Left ventricle myocardium inferior (tissue), 1 donor: ENCODE results near the gene PHF12. TPM values are rescaled to one million over a fixed set of nuclear protein-coding genes. Genes with fewer than 3 reads are reported as not detected.
"Not testable (repeated sequence)": the region's sequence is repeated elsewhere in the genome, so short reads cannot be mapped to it uniquely, and the experiment has no call there.

Experiments used
- DNase-seq: peaks from one replicate; pipeline ENCODE4 v3.0.0-alpha.2; 2020
- H3K27ac ChIP-seq: fragments of 200-600 bp; replicated peaks from 2 replicates; pipeline ENCODE4 v1.8.0; 2021
- H3K27me3 ChIP-seq: fragments of 200-600 bp; 2 replicates; pipeline ENCODE4 v1.8.0; 2021; ENCODE audit warnings: low read depth
- H3K36me3 ChIP-seq: fragments of 200-600 bp; 2 replicates; pipeline ENCODE4 v1.8.0; 2021
- H3K4me1 ChIP-seq: fragments of 200-600 bp; 2 replicates; pipeline ENCODE4 v1.8.0; 2021
- H3K4me3 ChIP-seq: fragments of 200-600 bp; 2 replicates; pipeline ENCODE4 v1.8.0; 2021; ENCODE audit warnings: mild to moderate bottlenecking, moderate library complexity
- H3K9me3 ChIP-seq: fragments of 200-600 bp; replicated peaks from 2 replicates; pipeline ENCODE4 v1.8.0; 2021
- CTCF ChIP-seq: fragments of 200-600 bp; IDR thresholded peaks from 2 replicates; pipeline ENCODE4 v1.8.0; 2021; ENCODE audit warnings: antibody characterized with exemption, mild to moderate bottlenecking, borderline replicate concordance
- intact Hi-C: fragments of 100-400 bp; cut with micrococcal nuclease; formaldehyde crosslinking; loops from one replicate; pipeline ENCODE4 v1.11.0; 2022
- total RNA-seq: library from RNA; stranded (reverse); fragmentation: NEBNext Ultra II Directional; extraction: Animal tissue kit (Norgen Biotek cat#: 25700); gene quantifications from one replicate; pipeline ENCODE4 v1.2.1, GENCODE V29; 2021
- donor health status: DM: no; HTN: yes; CAD: no; lungs with severe emphysema.

The PHF12 gene
- total RNA-seq, 1 donor from 2014 or later: 17.2 TPM

- intact Hi-C loops: no loop called here
- Histone ChIP-seq H3K9me3 (no peaks in the 10 kb centered on the region), H3K4me1 (peaks cover 95% of the 10 kb centered on the region), H3K36me3 (no peaks in the 10 kb centered on the region), H3K27ac (peak overlapping the region; percentile 67), H3K27me3 (no peaks in the 10 kb centered on the region), H3K4me3 (no peak overlapping the region)
- no peak for TF ChIP-seq CTCF
- no peak for DNase-seq
Measured at GRCh38 chr17:28940142-28940541, 11.2 kb downstream of the PHF12 start.

- DNase-seq: no peak
- no peaks in the 10 kb centered on the region for H3K27me3 ChIP-seq
- peak overlapping the region; percentile 67 for H3K27ac ChIP-seq
- H3K9me3 ChIP-seq: no peaks in the 10 kb centered on the region
- H3K4me1 ChIP-seq: peaks cover 85% of the 10 kb centered on the region
- no peak for TF ChIP-seq CTCF
- intact Hi-C loops: no loop called here
- H3K4me3 ChIP-seq: no peak overlapping the region
- no peaks in the 10 kb centered on the region for H3K36me3 ChIP-seq
Measured at GRCh38 chr17:28938552-28938951, 12.8 kb downstream of the PHF12 start.

- Histone ChIP-seq H3K27ac (peak overlapping the region; percentile 67), H3K4me3 (no peak overlapping the region), H3K9me3 (no peaks in the 10 kb centered on the region), H3K27me3 (no peaks in the 10 kb centered on the region), H3K36me3 (no peaks in the 10 kb centered on the region), H3K4me1 (peaks cover 76% of the 10 kb centered on the region)
- TF ChIP-seq CTCF: no peak
- no peak for DNase-seq
- intact Hi-C loops: no loop called here
Measured at GRCh38 chr17:28937044-28937729, 14.1 kb downstream of the PHF12 start.

- no peaks in the 10 kb centered on the region for H3K27me3 ChIP-seq
- peaks cover 66% of the 10 kb centered on the region for H3K4me1 ChIP-seq
- intact Hi-C loops: no loop called here
Measured at GRCh38 chr17:28935744-28936460, 15.4 kb downstream of the PHF12 start.

GRCh38 chr17:28934508-28934907 lies 16.8 kb downstream of the PHF12 start:
- H3K36me3 ChIP-seq, DNase-seq, H3K4me3 ChIP-seq, intact Hi-C loops, H3K9me3 ChIP-seq, H3K27me3 ChIP-seq, H3K27ac ChIP-seq: not testable (repeated sequence)
- peaks cover 66% of the 10 kb centered on the region for H3K4me1 ChIP-seq

More at GRCh38 chr17:28935744-28936460, 15.4 kb downstream of the PHF12 start:
- TF ChIP-seq CTCF: no peak
- Histone ChIP-seq H3K4me3 (no peak overlapping the region), H3K27ac (peak overlapping the region; percentile 67), H3K9me3 (no peaks in the 10 kb centered on the region), H3K36me3 (no peaks in the 10 kb centered on the region)
- DNase-seq: no peak

- Histone ChIP-seq H3K9me3 (peaks cover 6% of the 10 kb centered on the region), H3K27me3 (no peaks in the 10 kb centered on the region), H3K4me1 (peaks cover 40% of the 10 kb centered on the region), H3K4me3 (no peak overlapping the region), H3K27ac (no peak overlapping the region), H3K36me3 (peaks cover 21% of the 10 kb centered on the region)
- DNase-seq: no peak
- intact Hi-C loops: no loop called here
- no peak for TF ChIP-seq CTCF
Measured at GRCh38 chr17:28929787-28930186, 21.5 kb downstream of the PHF12 start.
